Stimulated activated CD8-positive, alpha-beta memory T cell treated with anti-CD3 and anti-CD28 coated beads, Interleukin-2, amount 100 ng/mL, for 1 hour (primary cell): Measurements from ENCODE around the gene OSCAR.

Source experiments
- DNase-seq, 2 donors: peaks; one replicate each; pipeline ENCODE4 v3.0.0-alpha.2; 2020; ENCODE audit warnings: low read depth in 2 of 2

OSCAR gene

GRCh38 chr19:54094426-54095000 is 6.1 kb downstream of the OSCAR start:
- no peak for DNase-seq

- no peak for DNase-seq
Observed at GRCh38 chr19:54084410-54084809, 16.2 kb downstream of the OSCAR start.

- DNase-seq, result no peak
Observed at GRCh38 chr19:54081032-54081431, 19.6 kb downstream of the OSCAR start, which contains the start of gene TARM1. TARM1 (minus strand) TSS chr19:54081365; CDS start chr19:54081340, 25 bp downstream.

- DNase-seq, result no peak
Observed at GRCh38 chr19:54077334-54077733, 23.3 kb downstream of the OSCAR start.

GRCh38 chr19:54074851-54075250 is 25.8 kb downstream of the OSCAR start:
- DNase-seq, result no peak

- no peak for DNase-seq
Observed at GRCh38 chr19:54073829-54074228, 26.8 kb downstream of the OSCAR start.

GRCh38 chr19:54069470-54069869 is 31.1 kb downstream of the OSCAR start:
- DNase-seq, result no peak

- DNase-seq, result no peak
Observed at GRCh38 chr19:54063350-54064116, 37.1 kb downstream of the OSCAR start, which contains the start of gene VSTM1. VSTM1 (minus strand) TSS chr19:54063897; CDS start chr19:54063777, 120 bp downstream.

- DNase-seq, result no peak
Observed at GRCh38 chr19:54062643-54063042, 38.0 kb downstream of the OSCAR start.

GRCh38 chr19:54047616-54048015 is 53.0 kb downstream of the OSCAR start:
- DNase-seq, result no peak

GRCh38 chr19:54045771-54046170 is 54.8 kb downstream of the OSCAR start:
- no peak for DNase-seq
